DOHH2 (cell line): Measurements from ENCODE around the gene DCXR.

ENCODE experiments used
- CTCF ChIP-seq: fragments of 200-600 bp; sonication (generic); IDR thresholded peaks from one replicate; pipeline ENCODE4 v1.5.1; 2014; ENCODE audit warnings: antibody characterized with exemption, mild to moderate bottlenecking, low read depth, low read length; ENCODE audit not compliant: poor library complexity, severe bottlenecking
- EZH2phosphoT487 ChIP-seq: fragments of 200-600 bp; sonication (generic); IDR thresholded peaks from 2 replicates; pipeline ENCODE4 v1.6.1; 2017; ENCODE audit warnings: borderline replicate concordance, mild to moderate bottlenecking, antibody characterized with exemption, low read length, moderate library complexity, mixed read lengths

- TF ChIP-seq CTCF (no peak), EZH2phosphoT487 (no peak)
Measured at GRCh38 chr17:82022310-82022980, 15.1 kb downstream of the DCXR start, which contains the start of gene CENPX.
